ENCODE results near the gene GLI3. TPM values are rescaled to one million over a fixed set of nuclear protein-coding genes. Genes with fewer than 3 reads are reported as not detected.

Gene GLI3
- polyA plus RNA-seq, 2 of the 4 experiments (the other 2 are of a cell fraction), result 0.09 TPM; not detected in 1

- no peak overlapping the region for H3K4me3 ChIP-seq
- H3K27ac ChIP-seq, result no peak overlapping the region
- no peaks in the 10 kb centered on the region for H3K4me1 ChIP-seq
- CTCF ChIA-PET, result no interaction called here
- H3K4me2 ChIP-seq, result no peak overlapping the region
- TF ChIP-seq NPAS2 (CRISPR knock-in tag; IDR thresholded peaks at IDR 0.05; ENCODE audit: borderline replicate concordance) (no peak), HOXB5 (CRISPR knock-in tag; IDR thresholded peaks at IDR 0.05) (no peak), ELK1 (IDR thresholded peaks at IDR 0.05; ENCODE audit: low read depth, low read length) (no peak), EP300 (IDR thresholded peaks at IDR 0.05) (no peak), CBX8 (IDR thresholded peaks at IDR 0.05) (no peak), RNF2 (IDR thresholded peaks at IDR 0.05; ENCODE audit: borderline replicate concordance, low read depth) (no peak), FOXS1 (CRISPR knock-in tag; IDR thresholded peaks at IDR 0.05) (no peak), FOSB (CRISPR knock-in tag; IDR thresholded peaks at IDR 0.05) (no peak), CEBPB (IDR thresholded peaks at IDR 0.05) (no peak), REST (IDR thresholded peaks at IDR 0.05) (no peak), HEYL (CRISPR knock-in tag; IDR thresholded peaks at IDR 0.05) (no peak), ZC3H11A (IDR thresholded peaks at IDR 0.05) (no peak), ZNF302 (CRISPR knock-in tag; IDR thresholded peaks at IDR 0.05) (no peak), JUNB (IDR thresholded peaks at IDR 0.05) (no peak), HOXA7 (CRISPR knock-in tag; IDR thresholded peaks at IDR 0.05) (no peak), FOSL2 (IDR thresholded peaks at IDR 0.05) (no peak), FOSL2 (CRISPR knock-in tag; IDR thresholded peaks at IDR 0.05) (no peak), SMC3 (IDR thresholded peaks at IDR 0.05) (no peak), BHLHE40 (IDR thresholded peaks at IDR 0.05; ENCODE audit: low read depth, low read length) (no peak), HES2 (IDR thresholded peaks at IDR 0.05) (no peak)
- 35% methylated on average over 7 of the region's 7 CpGs for WGBS (ENCODE audit: missing lambda C conversion rate)
- FAIRE-seq, result no peak
- POLR2A ChIA-PET, result no interaction called here
- DNase-seq (ENCODE audit: low read depth in 1 of 2, low spot score in 1 of 2), result no peak
- no peak for ATAC-seq
- H3K9me3 ChIP-seq, result no peaks in the 10 kb centered on the region
Measured at GRCh38 chr7:42151309-42151708, 85.7 kb downstream of the GLI3 start.

GRCh38 chr7:42145539-42145938 lies 91.5 kb downstream of the GLI3 start:
- Histone ChIP-seq H3K4me1 (no peaks in the 10 kb centered on the region), H3K4me2 (no peak overlapping the region), H3K9me3 (no peaks in the 10 kb centered on the region), H3K27ac (no peak overlapping the region), H3K4me3 (no peak overlapping the region)
- CTCF ChIA-PET, result no interaction called here
- FAIRE-seq (no peak), ATAC-seq (no peak), DNase-seq (ENCODE audit: low read depth in 1 of 2, low spot score in 1 of 2) (no peak)
- no peak for TF ChIP-seq MAZ (IDR thresholded peaks at IDR 0.05; ENCODE audit: borderline replicate concordance, low read depth, low read length)
- no peak for TF ChIP-seq ATOH8 (CRISPR knock-in tag; IDR thresholded peaks at IDR 0.05; ENCODE audit: low read depth)
- no peak for TF ChIP-seq NPAS2 (CRISPR knock-in tag; IDR thresholded peaks at IDR 0.05; ENCODE audit: borderline replicate concordance)
- TF ChIP-seq CBX2 (IDR thresholded peaks at IDR 0.05; ENCODE audit: borderline replicate concordance, low read depth), result no peak
- no peak for TF ChIP-seq GATA3 (IDR thresholded peaks at IDR 0.05; ENCODE audit: borderline replicate concordance)
- no peak for TF ChIP-seq KDM5A (IDR thresholded peaks at IDR 0.05)
- TF ChIP-seq CBX8 (IDR thresholded peaks at IDR 0.05), result no peak
- no peak for TF ChIP-seq BCL3 (IDR thresholded peaks at IDR 0.05)
- TF ChIP-seq RNF2 (IDR thresholded peaks at IDR 0.05; ENCODE audit: borderline replicate concordance, low read depth), result no peak
- POLR2A ChIA-PET, result no interaction called here
